D341Med (cell line): ENCODE results near the gene CHTOP.

Source experiments
- DNase-seq: peaks from one replicate; pipeline ENCODE4 v3.0.0; 2012; ENCODE audit warnings: low spot score

CHTOP gene

GRCh38 chr1:153687346-153688125 is 53.7 kb downstream of the CHTOP start:
- no peak for DNase-seq

DNA sequence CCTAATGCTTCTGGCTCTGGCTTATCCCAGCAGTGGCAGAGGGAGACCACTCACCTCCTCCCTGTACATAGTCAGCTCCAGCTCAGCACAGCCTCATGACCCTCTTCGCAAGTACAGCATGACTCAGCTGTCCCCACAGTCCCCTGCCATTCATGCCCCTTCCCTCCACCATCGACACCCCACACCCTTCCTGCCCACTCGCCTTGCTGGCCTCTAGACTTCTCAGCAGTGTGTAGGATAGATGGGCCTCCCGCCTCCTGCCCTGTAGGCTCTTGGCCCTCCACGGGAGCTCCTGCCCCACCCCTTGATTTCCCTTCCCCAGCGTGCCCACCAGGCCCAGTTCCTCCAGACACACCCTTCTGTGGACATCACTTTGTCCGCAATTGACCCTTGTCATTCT is 54.4 kb downstream of the CHTOP start:
- no peak for DNase-seq

DNA sequence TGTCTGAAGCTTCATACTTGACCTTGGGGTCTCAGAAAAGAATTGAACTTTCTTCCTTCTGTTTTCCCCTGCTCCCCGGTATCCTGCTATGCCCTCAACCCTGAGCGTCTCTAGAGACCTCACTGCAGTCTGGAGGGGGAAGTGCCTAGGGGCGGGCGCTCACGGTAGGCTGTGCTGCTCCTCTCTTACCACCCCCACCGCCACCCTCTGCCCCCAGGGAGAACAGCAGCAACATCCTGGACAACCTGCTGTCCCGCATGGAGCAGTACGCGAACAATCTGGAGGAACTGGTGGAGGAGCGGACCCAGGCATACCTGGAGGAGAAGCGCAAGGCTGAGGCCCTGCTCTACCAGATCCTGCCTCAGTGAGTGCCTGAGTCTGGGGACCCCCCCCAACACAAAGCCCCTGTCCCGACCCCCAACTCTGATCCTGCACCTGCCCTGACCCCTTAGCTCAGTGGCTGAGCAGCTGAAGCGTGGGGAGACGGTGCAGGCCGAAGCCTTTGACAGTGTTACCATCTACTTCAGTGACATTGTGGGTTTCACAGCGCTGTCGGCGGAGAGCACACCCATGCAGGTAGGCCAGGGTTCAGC is 55.0 kb downstream of the CHTOP start:
- DNase-seq: peak; percentile 23

DNA sequence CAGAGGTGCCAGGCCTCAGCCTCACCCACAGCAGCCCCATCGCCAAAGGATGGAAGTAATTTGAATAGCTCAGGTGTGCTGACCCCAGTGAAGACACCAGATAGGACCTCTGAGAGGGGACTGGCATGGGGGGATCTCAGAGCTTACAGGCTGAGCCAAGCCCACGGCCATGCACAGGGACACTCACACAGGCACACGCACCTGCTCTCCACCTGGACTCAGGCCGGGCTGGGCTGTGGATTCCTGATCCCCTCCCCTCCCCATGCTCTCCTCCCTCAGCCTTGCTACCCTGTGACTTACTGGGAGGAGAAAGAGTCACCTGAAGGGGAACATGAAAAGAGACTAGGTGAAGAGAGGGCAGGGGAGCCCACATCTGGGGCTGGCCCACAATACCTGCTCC is 59.6 kb downstream of the CHTOP start:
- no peak for DNase-seq
